Stomach (tissue), 9 donors: Measurements from ENCODE around the gene BRD3OS. TPM values are rescaled to one million over a fixed set of nuclear protein-coding genes. Genes with fewer than 3 reads are reported as not detected.

Experiments used
- DNase-seq, 2 donors: peaks; one replicate each; pipeline versions ENCODE4 v3.0.0 to v3.0.0-alpha.2; 2013 to 2019
- H3K27ac ChIP-seq, 5 donors: fragments of 200-600 bp in 4 of 5; sonication (generic) in 4 of 5; one replicate each; pipeline ENCODE4 v1.5.1; 2013 to 2019; ENCODE audit warnings: mild to moderate bottlenecking in 1 of 5, moderate library complexity in 1 of 5
- H3K27me3 ChIP-seq, 3 donors: fragments of 200-600 bp; sonication (generic); one replicate each; pipeline ENCODE4 v1.5.1; 2017 to 2019; ENCODE audit warnings: mixed run types in 1 of 3
- H3K36me3 ChIP-seq, 4 donors: fragments of 200-600 bp; sonication (generic); 1 replicate in 3 of 4; 2 replicates in 1 of 4; pipeline ENCODE4 v1.5.1; 2016 to 2019
- H3K4me1 ChIP-seq, 4 donors: fragments of 200-600 bp; sonication (generic); one replicate each; pipeline ENCODE4 v1.5.1; 2016 to 2019
- H3K4me3 ChIP-seq, 4 donors: fragments of 200-600 bp; sonication (generic) in 3 of 4; one replicate each; pipeline ENCODE4 v1.5.1; 2016 to 2019; ENCODE audit warnings: mild to moderate bottlenecking in 1 of 4
- H3K9me3 ChIP-seq, 4 donors: fragments of 200-600 bp; sonication (generic); one replicate each; pipeline ENCODE4 v1.5.1; 2016 to 2019
- EP300 ChIP-seq: sonication (generic); formaldehyde crosslinking; IDR thresholded peaks from one replicate; pipeline ENCODE4 v1.6.1; 2017; ENCODE audit warnings: antibody characterized with exemption
- POLR2A ChIP-seq, 4 donors: fragments of 450-650 bp; IDR thresholded peaks; one replicate each; pipeline ENCODE4 v1.6.1; 2016; ENCODE audit warnings: antibody characterized with exemption in 4 of 4, control low read depth in 2 of 4, mild to moderate bottlenecking in 1 of 4, moderate library complexity in 1 of 4
- POLR2AphosphoS5 ChIP-seq, 3 donors: sonication (generic); formaldehyde crosslinking; IDR thresholded peaks; one replicate each; pipeline ENCODE4 v1.6.1; 2016; ENCODE audit warnings: antibody characterized with exemption in 3 of 3
- WGBS, 5 donors: extraction: QIAGEN DNeasy Blood & Tissue Kit in 3 of 5; methylation state at CpG; one replicate each; pipeline versions ENCODE4 v1.1.5 to v1.1.7; 2013 to 2018; 5-methylcytosine and 5-hydroxymethylcytosine counted together
- intact Hi-C: fragments of 100-400 bp; cut with DNase I; formaldehyde crosslinking; loops from one replicate; pipeline ENCODE4 v1.15.1; 2023; ENCODE audit warnings: low total_unique reads
- polyA plus RNA-seq, 3 donors: library from polyadenylated mRNA; stranded (reverse); fragments of 200-250 nt; gene quantifications; one replicate each; pipeline ENCODE4 v1.2.3, GENCODE V29; 2013
- total RNA-seq, 5 donors: library from RNA; depleted of rRNA; stranded (reverse); fragments of >200 nt; gene quantifications; one replicate each; pipeline versions ENCODE4 v1.1.0 to v1.2.3, GENCODE V29; 2014 to 2016
- TF ChIP-seq, protein P1 (sequence below), 7 experiments: fragments of 450-650 bp in 4 of 7; fragments of 200-600 bp in 3 of 7; sonication (generic) in 3 of 7; IDR thresholded peaks; one replicate each; pipeline ENCODE4 v1.5.1; 2016 to 2019; ENCODE audit warnings: antibody characterized with exemption in 7 of 7, control low read depth in 2 of 7, mild to moderate bottlenecking in 1 of 7
- donor health status: healthy with polysubstance abuse.
- donor health status: Bipolar disorder and iron deficiency.
- donor health status: healthy.

The BRD3OS gene
- total and polyA plus RNA-seq, 8 donors: 2.4 to 12.0 (median 6.2) TPM; not detected in 1

DNA sequence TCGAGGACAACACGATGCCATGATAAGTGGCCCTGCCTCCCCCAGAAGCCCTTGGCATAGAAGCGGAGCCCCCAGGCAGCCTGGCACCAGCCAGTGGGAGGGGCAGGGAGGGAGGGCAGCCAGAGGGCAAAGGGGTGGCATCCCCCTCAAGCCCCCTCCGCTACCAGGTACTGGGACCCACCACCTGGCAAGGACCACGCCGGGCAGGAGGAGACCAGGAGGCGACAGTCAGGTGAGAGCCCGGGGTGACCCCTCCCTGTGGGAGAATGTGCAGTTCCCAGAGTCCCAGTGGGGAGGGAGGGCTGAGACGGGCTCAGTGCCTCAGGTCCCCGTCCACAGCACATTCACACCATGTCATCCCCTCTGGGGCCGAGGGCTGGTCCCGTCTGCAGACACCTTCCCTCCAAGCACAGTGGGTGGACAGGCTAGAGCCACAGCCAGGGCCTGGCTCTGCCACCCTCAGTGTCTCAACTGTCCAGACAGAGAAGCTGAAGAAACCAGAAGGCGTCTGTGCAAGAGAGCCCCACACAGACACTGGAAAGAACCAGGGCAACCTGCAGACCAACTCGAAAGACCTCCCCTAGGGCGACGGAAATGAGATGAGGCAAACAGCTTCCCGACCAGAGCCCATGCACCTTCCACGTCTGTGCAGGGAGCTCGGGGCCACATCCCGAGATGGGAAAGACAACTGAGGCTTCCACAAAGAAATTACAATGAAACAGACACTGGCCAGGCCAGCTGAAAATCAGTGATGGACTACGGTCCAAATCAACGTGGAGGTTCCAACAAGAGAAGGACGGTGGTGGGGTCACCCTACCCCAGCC, 31.4 kb downstream of the BRD3OS start:
- peak overlapping the region; percentile 60 to 75 (median 68) for H3K27ac ChIP-seq

DNA sequence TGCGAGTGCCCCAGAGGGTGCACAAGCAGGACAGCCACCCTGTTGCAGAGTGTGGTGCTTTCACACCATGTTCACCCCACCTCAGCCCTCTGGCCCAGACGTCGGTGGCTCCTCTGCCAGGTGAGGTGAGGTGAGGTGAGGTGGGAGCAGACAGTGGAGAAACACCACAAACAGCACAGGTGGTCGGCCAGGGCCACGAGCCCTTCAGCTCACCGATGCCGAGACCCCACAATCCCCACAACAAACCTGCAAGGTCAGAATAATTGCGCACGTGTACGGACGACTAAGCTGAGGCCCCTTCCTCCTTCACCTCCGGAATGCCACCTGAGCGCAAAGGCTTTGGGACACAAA, 32.0 kb downstream of the BRD3OS start:
- TF ChIP-seq EP300 (no peak), POLR2AphosphoS5 (IDR thresholded peaks at IDR 0.05) (no peak), POLR2A (IDR thresholded peaks at IDR 0.05) (no peak)
- TF ChIP-seq, protein P1, sequence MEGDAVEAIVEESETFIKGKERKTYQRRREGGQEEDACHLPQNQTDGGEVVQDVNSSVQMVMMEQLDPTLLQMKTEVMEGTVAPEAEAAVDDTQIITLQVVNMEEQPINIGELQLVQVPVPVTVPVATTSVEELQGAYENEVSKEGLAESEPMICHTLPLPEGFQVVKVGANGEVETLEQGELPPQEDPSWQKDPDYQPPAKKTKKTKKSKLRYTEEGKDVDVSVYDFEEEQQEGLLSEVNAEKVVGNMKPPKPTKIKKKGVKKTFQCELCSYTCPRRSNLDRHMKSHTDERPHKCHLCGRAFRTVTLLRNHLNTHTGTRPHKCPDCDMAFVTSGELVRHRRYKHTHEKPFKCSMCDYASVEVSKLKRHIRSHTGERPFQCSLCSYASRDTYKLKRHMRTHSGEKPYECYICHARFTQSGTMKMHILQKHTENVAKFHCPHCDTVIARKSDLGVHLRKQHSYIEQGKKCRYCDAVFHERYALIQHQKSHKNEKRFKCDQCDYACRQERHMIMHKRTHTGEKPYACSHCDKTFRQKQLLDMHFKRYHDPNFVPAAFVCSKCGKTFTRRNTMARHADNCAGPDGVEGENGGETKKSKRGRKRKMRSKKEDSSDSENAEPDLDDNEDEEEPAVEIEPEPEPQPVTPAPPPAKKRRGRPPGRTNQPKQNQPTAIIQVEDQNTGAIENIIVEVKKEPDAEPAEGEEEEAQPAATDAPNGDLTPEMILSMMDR (IDR thresholded peaks at IDR 0.05): no peak
- intact Hi-C loops: no loop called here

More for the DNA sequence above, 31.4 kb downstream of the BRD3OS start:
- H3K36me3 ChIP-seq: peaks cover 14 to 21% (median 19%) of the 10 kb centered on the region in 4 donors
- no peaks in the 10 kb centered on the region for H3K9me3 ChIP-seq
- H3K4me3 ChIP-seq: peak overlapping the region in 1 of 4 donors; percentile 23
- 55 to 75% (median 61%) methylated on average over 12 to 23 of the region's 23 CpGs for WGBS, 5 donors
- intact Hi-C loops: no loop called here
- DNase-seq: peak in 1 of 2 donors; percentile 20
- H3K4me1 ChIP-seq: peaks cover 46 to 83% (median 79%) of the 10 kb centered on the region in 4 donors
- H3K27me3 ChIP-seq: no peaks in the 10 kb centered on the region
- TF ChIP-seq EP300: no peak
- TF ChIP-seq, protein P1 (IDR thresholded peaks at IDR 0.05): no peak

DNA sequence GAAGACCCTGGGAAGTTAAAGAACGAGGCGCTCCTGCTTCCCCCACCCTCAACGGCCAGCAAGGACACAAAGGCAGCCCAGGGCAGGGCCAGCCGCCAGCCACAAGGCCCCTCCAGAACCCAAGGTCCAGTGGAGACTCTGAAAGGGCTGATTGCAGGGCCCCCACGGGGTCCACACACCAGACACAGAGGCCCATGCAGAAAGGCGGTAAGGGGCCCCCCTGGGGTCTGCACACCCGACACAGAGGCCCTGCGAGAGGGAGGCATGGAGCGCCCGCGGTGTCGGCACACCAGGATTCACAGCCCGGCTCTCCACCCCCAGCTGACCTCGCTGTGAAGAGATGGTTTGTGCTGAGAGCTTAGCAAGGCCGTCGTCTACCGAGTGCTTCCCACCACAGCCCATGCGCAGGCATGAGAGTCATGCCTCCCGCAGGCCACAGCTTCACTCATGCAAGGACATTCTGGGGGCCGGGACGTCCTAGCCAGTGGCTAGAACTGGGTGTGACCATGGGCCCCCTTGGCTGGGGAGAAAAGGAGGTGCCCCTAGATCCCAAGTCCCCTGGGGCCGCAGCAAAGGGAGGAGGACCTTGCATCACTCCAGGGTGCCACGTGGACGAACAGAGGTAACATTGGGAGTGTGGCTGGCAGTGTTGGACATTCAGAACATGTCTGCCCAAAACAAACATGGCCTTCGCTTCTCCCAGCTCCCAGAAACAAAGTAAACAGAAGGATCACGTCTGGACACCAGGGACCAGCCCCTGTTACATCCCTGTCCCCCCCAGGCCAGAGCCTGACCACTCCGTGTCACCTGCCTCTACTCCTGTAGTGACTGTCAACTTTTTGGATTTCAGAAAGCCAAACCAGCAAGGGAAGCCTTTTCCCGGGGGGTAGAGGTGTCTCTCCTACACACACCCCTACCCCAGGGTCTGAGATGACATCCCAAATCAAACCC, 32.7 kb downstream of the BRD3OS start:
- 69 to 73% (median 71%) methylated on average over 24 to 28 of the region's 28 CpGs for WGBS, 5 donors
- intact Hi-C loops: no loop called here
- DNase-seq: peak; percentile 20 to 35
- Histone ChIP-seq H3K27ac (no peak overlapping the region), H3K27me3 (no peaks in the 10 kb centered on the region), H3K4me1 (peaks cover 59 to 97% (median 92%) of the 10 kb centered on the region in 4 donors), H3K36me3 (peaks cover 1 to 7% (median 5%) of the 10 kb centered on the region in 4 donors), H3K9me3 (no peaks in the 10 kb centered on the region), H3K4me3 (no peak overlapping the region)
- TF ChIP-seq POLR2AphosphoS5 (IDR thresholded peaks at IDR 0.05) (no peak), EP300 (no peak), POLR2A (IDR thresholded peaks at IDR 0.05) (no peak)
- TF ChIP-seq, protein P1 (IDR thresholded peaks at IDR 0.05): no peak

More for the DNA sequence above, 32.0 kb downstream of the BRD3OS start:
- no peaks in the 10 kb centered on the region for H3K9me3 ChIP-seq
- no peaks in the 10 kb centered on the region for H3K27me3 ChIP-seq
- H3K36me3 ChIP-seq: peaks cover 9 to 15% (median 13%) of the 10 kb centered on the region in 4 donors
- no peak overlapping the region for H3K4me3 ChIP-seq
- 77 to 86% (median 82%) methylated on average over 13 of the region's 13 CpGs for WGBS, 5 donors
- H3K27ac ChIP-seq: no peak overlapping the region
- H3K4me1 ChIP-seq: peaks cover 51 to 89% (median 85%) of the 10 kb centered on the region in 4 donors
- DNase-seq: peak in 1 of 2 donors; percentile 2

DNA sequence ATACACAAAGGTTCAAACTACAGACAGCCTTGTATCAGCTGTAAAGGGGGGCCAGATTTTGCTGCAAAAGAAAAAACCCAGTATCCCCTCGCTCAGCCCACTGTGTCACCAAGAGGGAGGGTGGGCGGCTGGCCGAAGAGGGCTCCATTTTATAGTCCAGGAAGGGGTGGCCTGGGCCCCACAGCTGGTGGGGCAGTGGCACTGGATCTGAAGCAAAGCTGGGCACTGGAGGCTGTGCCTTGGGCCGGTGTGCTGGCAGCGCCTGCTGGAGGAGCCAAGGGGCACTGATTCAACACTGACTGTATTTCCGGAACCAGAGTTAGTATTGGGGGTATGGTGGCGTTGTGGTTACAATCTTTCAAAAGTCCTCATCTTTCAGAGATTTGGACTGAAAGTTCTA, 33.4 kb downstream of the BRD3OS start:
- DNase-seq: peak; percentile 11 to 24
- Histone ChIP-seq H3K4me1 (peaks cover 65 to 100% (median 98%) of the 10 kb centered on the region in 4 donors), H3K9me3 (no peaks in the 10 kb centered on the region), H3K27ac (no peak overlapping the region), H3K36me3 (peaks cover 0 to under 1% (median 0%) of the 10 kb centered on the region in 4 donors), H3K27me3 (no peaks in the 10 kb centered on the region), H3K4me3 (no peak overlapping the region)
- TF ChIP-seq, protein P1 (IDR thresholded peaks at IDR 0.05): no peak
- TF ChIP-seq EP300 (no peak), POLR2A (IDR thresholded peaks at IDR 0.05) (no peak)
- WGBS, 5 donors: 58 to 75% (median 62%) methylated on average over 7 of the region's 7 CpGs
- intact Hi-C loops: no loop called here
